Glomerular endothelial cell (primary cell): Measurements from ENCODE around the gene DDX24. TPM values are rescaled to one million over a fixed set of nuclear protein-coding genes. Genes with fewer than 3 reads are reported as not detected.

Experiments
- DNase-seq: peaks from one replicate; pipeline ENCODE4 v3.0.0-alpha.2; 2011; ENCODE audit warnings: low read depth, low spot score; ENCODE audit errors: extremely low read depth
- total RNA-seq: library from RNA; depleted of rRNA; stranded (reverse); fragments of >200 nt; gene quantifications from 2 replicates; pipeline ENCODE4 v1.2.3, GENCODE V29; 2015

The DDX24 gene
- total RNA-seq, 1 donor from 2014 or later: 104 TPM

DNA sequence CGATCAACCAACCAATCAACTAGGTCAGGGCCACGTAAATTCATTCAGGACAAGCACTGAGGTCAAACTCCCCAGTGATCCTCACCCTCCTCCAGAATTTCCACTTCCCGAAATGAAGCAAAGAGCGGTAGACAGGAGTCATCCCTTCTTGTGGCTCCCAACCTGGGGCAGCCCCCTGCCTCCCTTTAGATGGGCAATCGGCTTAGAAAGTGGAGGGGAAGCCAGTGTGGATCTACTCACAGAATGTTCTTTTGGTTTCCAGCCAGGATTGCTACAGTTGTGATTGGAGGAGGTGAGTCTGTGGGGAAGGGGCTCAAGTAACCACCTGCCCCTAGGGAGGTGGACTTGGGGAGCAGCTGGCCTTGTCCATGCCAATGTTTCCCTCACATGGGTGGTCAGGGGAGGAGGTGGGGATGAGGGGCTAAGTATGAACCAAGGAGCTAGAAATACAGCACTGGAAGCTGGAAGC is 33.6 kb upstream of the DDX24 start:
- no peak for DNase-seq

DNA sequence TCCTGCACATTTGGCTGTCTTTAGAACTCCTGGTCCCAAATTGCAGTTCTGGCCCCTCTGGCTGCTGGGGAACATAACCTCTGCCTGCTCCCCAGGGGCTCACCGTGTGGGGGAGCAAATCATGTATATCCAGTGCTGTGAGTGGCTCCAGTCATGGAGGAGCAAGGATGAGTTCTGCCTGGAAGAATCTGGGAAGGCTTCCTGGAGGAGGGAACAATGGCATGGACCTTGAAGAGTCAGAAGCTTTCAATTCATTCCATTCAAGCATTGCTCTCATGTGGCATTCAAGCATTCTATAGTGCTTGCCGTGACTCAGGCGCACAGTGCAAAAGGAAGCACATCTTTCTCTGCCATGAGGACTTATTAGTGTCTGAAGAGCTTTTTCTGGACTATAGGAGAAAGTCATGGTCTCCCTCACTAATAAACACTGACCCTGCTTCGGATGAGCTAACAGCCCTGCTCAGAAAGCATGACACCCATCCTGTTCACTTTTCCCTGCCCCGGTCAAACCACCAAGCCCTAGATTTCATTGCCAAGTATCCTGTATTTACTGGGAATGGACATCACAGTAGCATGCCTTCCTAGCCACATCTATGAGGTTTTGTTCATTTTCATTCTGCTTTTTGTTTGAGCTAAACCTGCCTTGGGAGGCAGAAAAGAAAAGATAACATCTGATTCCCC is 33.0 kb upstream of the DDX24 start:
- no peak for DNase-seq

- DNase-seq: no peak
These were observed 32.5 kb upstream of the DDX24 start for GRCh38 chr14:94113490-94113889.

DNA sequence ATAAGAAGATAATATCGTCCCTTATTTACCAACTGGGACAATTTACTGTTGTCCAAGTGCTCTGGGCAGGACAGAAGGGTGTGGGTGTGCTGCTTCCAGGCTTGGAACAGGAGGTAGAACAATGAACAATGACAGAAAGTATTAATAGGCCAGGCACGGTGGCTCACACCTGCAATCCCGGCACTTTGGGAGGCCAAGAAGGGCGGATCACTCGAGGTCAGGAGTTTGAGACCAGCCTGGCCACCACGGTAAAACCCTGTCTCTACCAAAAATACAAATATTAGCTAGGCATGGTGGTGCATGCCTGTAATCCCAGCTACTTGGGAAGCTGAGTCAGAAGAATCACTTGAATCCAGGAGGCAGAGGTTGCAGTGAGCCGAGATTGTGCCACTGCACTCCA is 32.1 kb upstream of the DDX24 start:
- DNase-seq: no peak

- DNase-seq: no peak
These were observed 31.6 kb upstream of the DDX24 start for GRCh38 chr14:94112513-94113063.

DNA sequence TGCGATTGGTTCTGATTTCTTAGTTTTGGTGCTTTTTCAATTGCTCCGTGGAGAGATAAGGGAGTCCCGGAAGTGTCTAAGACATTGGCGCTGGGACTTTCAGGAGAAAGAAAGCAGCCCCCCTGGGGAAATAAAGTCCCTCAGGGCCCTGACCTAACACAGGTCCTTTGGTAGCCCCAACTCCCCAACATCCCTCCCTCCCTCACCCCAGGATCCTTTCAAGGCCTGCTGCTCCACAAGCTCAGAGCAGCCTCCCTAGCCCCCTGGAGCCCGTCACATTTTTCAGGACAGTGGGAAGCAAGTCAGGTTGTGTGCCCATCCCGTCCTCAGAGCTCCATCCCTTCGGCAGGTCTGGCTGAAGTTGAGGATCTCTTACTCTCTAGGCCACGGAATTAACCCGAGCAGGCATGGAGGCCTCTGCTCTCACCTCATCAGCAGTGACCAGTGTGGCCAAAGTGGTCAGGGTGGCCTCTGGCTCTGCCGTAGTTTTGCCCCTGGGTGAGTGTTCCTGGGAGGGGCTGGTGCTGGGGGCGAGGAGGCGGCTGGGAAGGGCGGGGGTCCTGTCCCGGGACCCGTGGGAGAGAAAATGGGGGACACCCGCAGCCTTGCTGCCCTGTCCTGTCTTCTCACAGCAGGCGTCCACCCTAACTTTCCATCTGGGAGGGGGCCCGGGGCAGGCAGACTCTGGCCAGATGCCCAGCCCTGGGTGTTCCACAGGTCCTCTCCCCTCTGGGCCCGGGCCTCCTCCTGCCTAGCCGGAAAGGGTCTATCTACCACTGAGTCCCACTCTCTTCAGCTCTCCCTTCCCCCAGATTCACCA is 30.5 kb upstream of the DDX24 start:
- no peak for DNase-seq

DNA sequence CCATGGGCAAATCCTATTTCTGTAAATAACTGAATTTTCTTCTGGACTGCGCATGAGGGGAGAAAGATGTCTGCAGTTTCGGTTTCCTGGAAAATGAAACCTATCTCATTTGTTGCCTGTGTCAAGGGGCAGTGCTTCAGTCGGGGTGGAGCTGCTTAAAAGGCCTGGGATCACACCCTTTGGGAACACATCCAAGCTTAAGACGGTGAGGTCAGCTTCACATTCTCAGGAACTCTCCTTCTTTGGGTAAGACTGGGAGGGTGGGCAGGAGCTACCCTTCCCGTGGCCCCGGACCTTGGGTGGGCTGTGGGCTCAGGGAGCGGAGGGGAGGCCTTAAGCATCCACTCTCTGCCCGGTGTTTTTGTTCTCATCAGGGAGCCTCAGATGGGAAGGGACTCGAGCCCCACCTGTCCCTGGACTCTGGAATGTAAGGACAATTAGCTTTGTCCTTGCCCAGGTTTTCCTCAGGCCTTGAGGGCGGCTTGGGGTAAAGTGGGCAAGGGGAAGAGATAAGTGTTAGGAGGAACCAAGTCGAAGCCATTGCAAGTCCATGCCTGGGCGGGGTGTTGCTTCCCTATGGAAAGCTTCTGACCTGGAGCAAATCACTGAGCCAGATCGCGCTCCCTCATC is 29.7 kb upstream of the DDX24 start, which contains the start of gene IFI27:
IFI27 (plus strand) TSS at position 185 of the 630 bp plus-strand sequence.
- no peak for DNase-seq

DNA sequence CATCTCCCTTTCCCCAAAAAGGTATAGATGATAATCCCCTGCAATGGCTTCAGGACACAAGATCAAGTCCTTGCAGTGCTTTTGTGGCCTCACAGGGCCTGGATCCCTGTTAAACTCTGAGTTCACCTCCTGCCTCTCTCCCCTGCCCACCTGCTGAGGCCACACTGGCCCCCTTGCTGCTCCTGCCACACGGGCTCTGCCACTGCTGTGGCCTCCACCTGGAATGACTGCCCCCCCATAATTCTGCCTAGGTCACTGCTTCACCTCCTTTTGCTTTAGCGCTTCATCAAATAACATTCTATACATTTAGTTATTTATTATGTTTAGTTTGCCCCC is 28.9 kb upstream of the DDX24 start:
- DNase-seq: no peak

GRCh38 chr14:94104731-94105130 is 23.7 kb upstream of the DDX24 start:
- no peak for DNase-seq

DNA sequence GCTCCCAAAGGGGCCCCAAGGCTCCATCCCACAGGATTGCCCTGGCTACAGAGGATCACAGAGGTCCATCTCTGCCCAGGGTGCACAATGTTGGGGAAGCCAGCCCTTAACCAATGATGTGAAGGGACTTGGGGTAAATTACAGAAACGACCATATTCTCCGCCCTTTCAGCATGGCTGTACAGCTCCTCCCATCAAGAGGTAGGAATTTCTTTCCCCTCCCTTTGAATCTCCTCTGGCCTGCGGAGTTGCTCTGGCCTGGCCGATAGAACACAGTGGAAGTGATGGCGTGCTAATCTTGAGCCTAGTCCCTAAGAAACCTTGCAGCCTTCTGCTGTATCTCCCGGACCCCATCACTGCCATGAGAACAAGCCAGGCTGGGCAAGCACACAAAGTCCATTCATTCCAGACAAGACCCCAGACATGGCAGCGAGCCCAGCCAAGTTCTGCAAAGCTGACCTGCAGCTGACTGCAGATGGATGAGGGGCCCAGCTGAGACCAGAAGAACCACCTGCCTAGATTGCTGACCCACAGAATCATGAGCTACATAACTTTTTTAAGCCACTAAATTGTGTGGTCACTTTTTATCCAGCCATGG is 22.6 kb upstream of the DDX24 start:
- DNase-seq: no peak

- DNase-seq: no peak
These were observed 21.9 kb upstream of the DDX24 start for GRCh38 chr14:94102768-94103482.

DNA sequence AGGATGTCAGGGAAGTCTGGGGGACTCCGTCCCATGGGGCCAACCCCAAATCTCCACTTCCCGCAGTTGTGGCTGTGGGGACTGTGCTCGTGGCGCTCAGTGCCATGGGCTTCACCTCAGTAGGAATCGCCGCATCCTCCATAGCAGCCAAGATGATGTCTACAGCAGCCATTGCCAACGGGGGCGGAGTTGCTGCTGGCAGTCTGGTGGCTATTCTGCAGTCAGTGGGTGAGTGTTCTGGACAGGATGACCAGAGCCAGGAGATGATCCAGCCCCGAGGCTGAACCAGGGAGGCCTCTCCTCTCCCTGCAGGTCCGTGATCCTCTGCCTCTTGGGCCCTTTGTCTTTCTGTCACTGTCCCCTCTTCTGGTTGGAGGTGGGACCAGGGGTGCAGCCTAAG is 20.7 kb upstream of the DDX24 start:
- no peak for DNase-seq

GRCh38 chr14:94100847-94101246 is 19.8 kb upstream of the DDX24 start:
- no peak for DNase-seq

- DNase-seq: no peak
These were observed 18.0 kb upstream of the DDX24 start for GRCh38 chr14:94099006-94099405.

DNA sequence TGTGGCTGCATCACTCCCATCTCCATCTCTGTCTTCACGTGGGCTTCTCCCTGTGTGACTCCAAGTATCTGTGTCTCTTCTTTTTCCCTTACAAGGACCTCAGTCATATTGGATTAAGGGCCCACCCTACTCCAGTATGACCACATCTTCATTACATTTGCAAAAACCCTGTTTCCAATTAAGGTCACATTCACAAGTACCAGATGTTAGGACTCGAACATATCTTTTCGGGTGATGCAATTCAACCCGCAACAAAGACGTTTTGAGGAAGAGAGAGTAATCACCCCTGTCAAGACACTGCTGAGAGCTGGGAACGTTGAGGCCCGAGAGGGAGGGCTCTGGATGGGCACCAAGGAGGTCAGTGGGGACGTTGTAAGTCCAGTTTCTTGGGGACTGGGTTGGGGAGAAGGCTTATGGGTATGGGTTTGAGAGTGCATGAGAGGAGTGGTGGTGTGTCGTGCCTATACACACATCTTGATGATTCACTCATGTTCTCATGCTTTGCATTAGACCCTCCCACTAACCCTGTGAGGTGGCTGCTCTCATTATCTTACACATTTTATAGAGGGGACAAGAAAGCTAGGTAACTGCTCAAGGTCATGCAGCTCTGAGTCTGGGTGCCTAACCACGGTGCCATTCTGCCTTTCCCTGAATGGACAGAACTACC is 17.5 kb upstream of the DDX24 start:
- DNase-seq: no peak

GRCh38 chr14:94097091-94097490 is 16.1 kb upstream of the DDX24 start:
- no peak for DNase-seq

DNA sequence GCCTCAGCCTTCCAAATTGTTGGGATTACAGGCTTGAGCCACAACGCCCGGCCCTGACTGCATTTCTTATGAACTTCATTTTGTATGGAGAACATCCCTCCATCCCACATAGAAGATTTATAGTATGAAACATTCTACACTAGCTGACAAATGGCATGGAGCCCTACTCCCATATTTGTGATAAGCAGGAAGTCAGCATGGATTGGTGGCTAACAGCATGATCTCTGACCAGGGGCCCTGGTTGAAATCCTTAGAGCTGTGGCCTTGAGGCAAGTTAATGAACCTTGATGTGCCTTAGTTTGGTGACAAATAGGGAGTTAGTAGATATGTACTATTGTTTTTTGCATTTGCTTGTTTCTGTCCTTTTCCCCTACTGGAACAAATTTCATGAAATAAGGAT is 12.4 kb upstream of the DDX24 start:
- no peak for DNase-seq

DNA sequence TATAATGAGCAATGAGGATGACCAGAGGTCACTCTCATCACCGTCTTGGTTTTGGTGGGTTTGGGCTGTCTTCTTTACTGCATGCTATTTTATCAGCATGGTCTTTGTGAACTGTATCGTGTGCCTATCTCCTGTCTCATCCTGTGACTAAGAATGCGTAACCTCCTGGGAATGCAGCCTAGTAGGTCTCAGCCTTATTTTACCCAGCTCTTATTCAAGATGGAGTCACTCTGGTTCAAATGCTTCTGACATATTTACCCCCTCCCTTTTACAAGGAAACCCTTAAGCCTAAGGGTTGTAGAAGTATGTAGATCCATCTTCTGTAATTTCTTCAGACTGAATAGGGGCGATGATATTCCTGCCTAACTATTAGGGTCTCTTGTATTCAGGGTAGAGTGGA is 8.5 kb upstream of the DDX24 start:
- DNase-seq: no peak

- no peak for DNase-seq
These were observed 7.5 kb upstream of the DDX24 start for GRCh38 chr14:94088516-94088915.

DNA sequence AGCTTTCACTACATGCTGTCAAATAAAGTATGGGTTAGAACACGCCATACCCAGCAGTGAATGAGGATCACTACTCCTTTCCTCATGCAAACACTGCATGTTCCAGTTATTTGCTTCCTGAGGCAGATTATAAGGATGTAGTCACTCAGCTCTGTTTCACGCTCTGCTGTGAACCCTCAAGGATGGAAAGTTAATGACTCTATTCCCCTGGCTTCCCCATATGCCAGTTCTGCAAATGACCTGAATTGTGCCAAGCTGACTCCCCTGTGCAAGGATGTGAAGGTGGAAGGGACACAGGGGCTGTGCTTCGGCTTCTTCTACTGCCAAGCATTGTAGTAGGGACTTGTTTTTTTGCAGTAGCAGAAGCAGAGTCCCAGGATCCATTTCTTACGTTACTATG is 6.9 kb upstream of the DDX24 start:
- DNase-seq: no peak
